ENCODE results near the gene SCAMP1.

Gene SCAMP1

GRCh38 chr5:78495800-78496199 is 135.4 kb downstream of the SCAMP1 start:
- no peak for DNase-seq (ENCODE audit: low spot score)

- DNase-seq (ENCODE audit: low spot score): no peak
Measured at GRCh38 chr5:78496373-78496772, 136.0 kb downstream of the SCAMP1 start.

- DNase-seq (ENCODE audit: low spot score): no peak
Measured at GRCh38 chr5:78497573-78498533, 137.4 kb downstream of the SCAMP1 start.

- DNase-seq (ENCODE audit: low spot score): no peak
Measured at GRCh38 chr5:78499485-78499884, 139.1 kb downstream of the SCAMP1 start.

GRCh38 chr5:78500028-78500427 is 139.6 kb downstream of the SCAMP1 start:
- no peak for DNase-seq (ENCODE audit: low spot score)

GRCh38 chr5:78500871-78501270 is 140.5 kb downstream of the SCAMP1 start:
- DNase-seq (ENCODE audit: low spot score): no peak

- DNase-seq (ENCODE audit: low spot score): no peak
Measured at GRCh38 chr5:78501411-78502352, 141.3 kb downstream of the SCAMP1 start.

GRCh38 chr5:78503958-78504653 is 143.7 kb downstream of the SCAMP1 start:
- no peak for DNase-seq (ENCODE audit: low spot score)

GRCh38 chr5:78504704-78505677 is 144.6 kb downstream of the SCAMP1 start:
- DNase-seq (ENCODE audit: low spot score): no peak

- no peak for DNase-seq (ENCODE audit: low spot score)
Measured at GRCh38 chr5:78505860-78506259, 145.4 kb downstream of the SCAMP1 start.

GRCh38 chr5:78506261-78507024 is 146.0 kb downstream of the SCAMP1 start:
- DNase-seq (ENCODE audit: low spot score): no peak

- DNase-seq (ENCODE audit: low spot score): no peak
Measured at GRCh38 chr5:78507531-78507930, 147.1 kb downstream of the SCAMP1 start.

GRCh38 chr5:78508186-78508765 is 147.9 kb downstream of the SCAMP1 start:
- no peak for DNase-seq (ENCODE audit: low spot score)

GRCh38 chr5:78509145-78509865 is 148.9 kb downstream of the SCAMP1 start:
- DNase-seq (ENCODE audit: low spot score): no peak

GRCh38 chr5:78509884-78510769 is 149.7 kb downstream of the SCAMP1 start:
- peak; percentile 12 for DNase-seq (ENCODE audit: low spot score)

- no peak for DNase-seq (ENCODE audit: low spot score)
Measured at GRCh38 chr5:78511121-78511906, 150.9 kb downstream of the SCAMP1 start.

- DNase-seq (ENCODE audit: low spot score): no peak
Measured at GRCh38 chr5:78512435-78512834, 152.0 kb downstream of the SCAMP1 start.
